GM11168 (cell line): ENCODE measurements around the gene BTRC.
"Not testable (repeated sequence)": the region's sequence is repeated elsewhere in the genome, so short reads cannot be mapped to it uniquely, and the experiment has no call there.

ENCODE experiments used
- in situ Hi-C: fragments of 300-500 bp; cut with MboI; formaldehyde crosslinking; loops from one replicate; pipeline ENCODE4 v1.12.0; 2022; ENCODE audit warnings: low sequenced_read_pairs; ENCODE audit not compliant: unreplicated experiment

Gene BTRC

DNA sequence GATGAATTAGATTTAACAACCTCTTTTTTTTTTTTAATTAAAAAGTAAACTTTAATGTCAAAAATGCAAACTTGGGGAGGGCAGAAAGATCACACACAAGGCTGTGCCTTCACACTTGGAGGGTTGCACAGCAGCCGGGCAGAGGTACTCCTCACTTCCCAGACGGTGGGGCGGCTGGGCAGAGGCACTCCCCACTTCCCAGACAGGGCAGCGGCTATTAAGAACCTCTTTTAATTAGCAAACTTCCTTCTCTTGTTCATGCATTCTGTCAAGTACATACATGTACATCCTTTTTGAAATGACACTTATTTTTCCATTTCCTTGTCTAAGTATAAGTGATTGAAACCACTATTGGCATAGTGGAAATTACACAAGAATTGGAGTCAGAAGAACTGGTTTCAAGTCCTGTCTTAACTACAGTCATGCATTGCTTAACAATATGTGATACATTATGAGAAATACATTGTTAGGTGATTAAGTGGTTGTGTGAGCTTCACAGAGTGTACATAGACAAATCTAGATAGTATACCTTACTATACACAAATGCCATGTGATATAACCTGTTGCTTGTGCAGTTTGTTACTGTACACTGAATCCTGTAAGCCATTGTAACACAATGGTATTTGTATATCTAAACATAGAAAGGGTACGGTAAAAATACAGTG, 26.5 kb downstream of the BTRC start:
- in situ Hi-C loops, result no loop called here

DNA sequence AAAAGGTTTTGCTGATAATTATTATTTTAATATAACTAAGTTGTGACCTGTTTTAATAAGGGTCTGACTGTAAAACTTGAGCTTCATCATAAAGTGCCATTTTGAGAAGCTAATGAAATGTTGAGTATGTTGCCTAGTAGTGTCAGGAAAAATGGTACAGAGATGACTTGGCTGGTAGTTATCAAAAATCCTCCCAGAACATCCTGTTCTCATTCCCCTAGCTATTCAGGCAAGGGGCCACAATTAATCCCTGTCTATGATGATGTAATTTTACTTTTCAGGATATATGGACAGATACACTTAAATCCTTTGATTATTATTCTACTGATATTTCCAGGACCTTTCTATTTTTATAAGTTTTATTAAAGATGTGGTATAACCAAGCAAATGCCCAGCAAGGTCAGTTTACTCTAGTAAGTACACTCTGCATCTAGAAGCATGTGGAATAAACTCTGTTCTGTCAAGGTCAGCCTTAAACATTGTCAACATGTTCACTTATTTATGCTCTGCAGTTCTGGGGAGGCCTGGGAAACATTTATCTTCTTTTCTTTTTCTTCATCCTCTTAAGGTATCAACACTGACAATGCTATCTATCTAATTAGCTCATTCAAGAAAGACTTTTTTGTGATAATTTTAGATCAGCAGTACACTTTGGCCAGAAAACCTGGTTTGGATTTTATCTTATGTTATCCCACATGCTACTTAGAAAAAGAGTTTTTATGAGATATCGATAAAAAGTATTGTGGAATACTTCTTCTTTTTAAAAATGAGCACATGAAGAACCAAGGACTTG, 32.1 kb downstream of the BTRC start:
- in situ Hi-C loops, result no loop called here

GRCh38 chr10:101386659-101387259, 32.8 kb downstream of the BTRC start:
- in situ Hi-C loops, result no loop called here

DNA sequence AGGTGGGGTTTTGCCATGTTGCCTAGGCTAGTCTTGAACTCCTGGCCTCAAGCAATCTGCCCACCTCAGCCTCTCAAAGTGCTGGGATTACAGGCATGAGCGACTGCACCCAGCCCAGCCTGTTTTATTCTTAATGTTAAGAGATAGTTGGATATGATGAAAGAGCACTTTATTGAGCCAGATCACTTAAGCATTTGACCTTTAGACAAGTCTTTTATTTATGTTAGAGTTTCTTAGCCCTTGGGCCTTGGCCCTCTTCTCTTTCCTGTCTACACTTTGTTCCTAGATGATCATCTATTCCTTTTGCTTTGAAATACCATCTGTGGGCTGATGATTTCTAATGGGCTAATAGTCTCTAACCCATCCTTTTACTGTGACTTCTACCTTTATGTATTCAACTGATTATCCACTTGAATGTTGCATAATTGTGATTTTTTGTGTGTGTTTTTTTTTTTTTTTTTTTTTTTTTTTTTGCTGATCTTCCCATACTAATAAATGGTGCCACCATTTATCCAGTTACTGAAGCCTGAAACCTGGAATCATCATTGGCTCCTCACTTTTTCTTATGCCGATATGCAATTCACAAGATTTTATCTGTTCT, 34.8 kb downstream of the BTRC start:
- in situ Hi-C loops, result no loop called here

DNA sequence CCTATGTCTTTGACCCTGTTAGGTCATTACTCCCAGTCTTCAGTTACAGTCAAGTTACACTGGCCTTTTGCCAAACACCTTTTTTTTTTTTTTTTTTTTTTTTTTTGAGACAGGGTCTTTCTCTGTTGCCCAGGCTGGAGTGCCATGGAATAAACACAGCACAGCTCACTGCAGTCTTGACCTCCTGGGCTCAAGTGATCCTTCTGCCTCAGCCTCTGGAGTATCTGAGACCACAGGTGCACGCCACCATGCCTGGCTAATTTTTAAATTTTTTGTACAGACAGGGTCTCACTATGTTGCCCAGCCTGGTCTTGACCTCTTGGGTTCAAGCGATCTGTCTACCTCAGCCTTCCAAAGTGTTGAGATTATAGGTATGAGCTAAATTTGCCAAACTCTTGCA, 35.6 kb downstream of the BTRC start:
- in situ Hi-C loops, result not testable (repeated sequence)

DNA sequence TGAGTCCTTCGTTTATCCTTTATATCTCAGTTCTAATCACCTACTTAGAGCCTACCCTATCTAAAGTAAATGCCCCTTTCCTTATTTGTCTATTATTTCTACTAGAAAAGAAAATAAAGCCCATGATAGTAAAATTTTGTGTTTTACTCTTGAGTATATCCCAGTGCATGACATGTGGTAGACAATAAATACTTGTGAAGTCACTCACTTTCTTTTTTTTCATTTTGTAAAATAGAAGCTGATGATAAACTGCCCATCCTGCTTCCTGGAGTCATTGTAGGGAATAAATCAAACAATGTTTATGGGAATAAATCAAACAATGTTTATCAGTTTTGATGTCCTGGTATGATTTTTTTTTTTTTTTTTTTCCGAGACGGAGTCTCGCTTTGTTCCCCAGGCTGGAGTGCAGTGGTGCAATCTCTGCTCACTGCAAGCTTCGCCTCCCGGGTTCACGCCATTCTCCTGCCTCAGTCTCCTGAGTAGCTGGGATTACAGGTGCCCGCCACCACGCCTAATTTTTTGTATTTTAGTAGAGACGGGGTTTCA, 36.1 kb downstream of the BTRC start:
- in situ Hi-C loops, result no loop called here

DNA sequence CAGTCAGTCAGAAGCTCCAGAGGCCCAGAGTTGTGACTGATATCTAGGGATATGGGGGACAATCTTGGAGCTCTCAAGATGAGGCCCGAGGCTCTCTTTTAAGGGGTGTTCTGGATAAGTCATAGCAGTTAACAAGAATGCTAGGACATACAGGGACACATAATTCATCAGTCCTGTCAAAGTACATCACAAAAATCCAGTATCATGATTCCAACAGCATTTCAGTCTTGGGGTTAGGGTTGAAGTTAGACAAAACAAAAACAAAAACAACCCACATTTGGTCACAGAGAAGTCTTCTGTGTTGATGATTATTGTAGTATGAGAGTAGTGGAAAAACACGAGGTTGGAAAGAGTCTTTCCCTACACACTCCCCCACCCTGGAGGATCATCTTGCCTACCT, 39.4 kb downstream of the BTRC start:
- in situ Hi-C loops, result no loop called here

GRCh38 chr10:101394524-101395133, 40.7 kb downstream of the BTRC start:
- in situ Hi-C loops, result no loop called here

DNA sequence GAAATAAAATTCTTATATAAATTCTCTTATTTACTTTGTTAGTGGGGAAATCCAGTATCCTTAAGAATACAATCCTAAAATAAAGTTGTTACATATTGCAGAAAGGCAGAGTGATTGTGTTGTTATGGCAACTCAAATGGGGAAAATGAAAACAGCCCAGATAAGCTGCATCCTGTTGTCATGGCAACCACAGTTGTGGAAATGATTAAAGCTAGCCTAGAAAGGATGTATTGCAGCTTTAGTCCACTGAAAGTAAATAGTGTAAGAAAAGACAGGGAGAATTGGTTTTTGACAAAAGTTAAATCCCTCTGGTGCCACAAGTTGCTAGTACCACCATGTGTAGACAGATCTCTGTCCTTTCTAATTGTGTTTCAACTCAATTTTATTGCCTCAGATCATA, 43.2 kb downstream of the BTRC start:
- in situ Hi-C loops, result no loop called here

DNA sequence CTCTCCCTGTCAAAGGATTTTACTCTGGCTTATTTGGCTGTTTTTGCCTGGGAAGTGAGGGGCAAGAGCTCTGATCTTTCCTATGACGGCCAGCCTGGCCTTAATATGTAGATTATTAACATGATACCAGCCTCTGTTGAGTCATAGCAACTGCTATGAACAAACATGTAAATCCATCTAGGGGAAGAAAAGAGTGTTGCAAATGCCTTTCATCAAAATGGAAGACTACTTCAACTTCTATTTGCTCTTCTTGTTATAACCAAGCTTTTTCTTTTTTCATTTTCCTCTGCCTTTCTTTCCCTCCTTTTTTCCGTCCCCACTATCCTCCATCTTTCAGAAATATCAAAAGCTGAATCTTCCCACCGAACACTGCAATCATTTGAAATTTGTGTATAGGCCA, 46.6 kb downstream of the BTRC start:
- in situ Hi-C loops, result no loop called here

DNA sequence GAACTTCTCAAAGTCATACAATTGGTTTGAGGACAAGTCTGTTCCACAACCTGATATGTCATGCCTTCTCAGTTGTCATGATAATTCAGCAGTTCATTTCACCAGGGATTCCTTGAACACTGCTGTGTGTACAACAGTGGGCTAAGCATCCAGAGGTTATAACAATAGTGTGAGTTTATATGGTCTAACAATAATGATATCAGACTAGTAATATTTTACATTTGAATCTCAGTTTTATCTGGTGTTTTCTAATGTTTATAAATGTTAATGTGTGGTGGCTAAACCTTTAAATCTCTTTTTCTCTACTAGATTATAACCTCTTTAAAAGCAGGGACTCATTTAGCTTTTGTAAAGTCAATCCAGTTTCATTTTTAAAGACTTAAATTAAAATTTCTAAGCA, 48.7 kb downstream of the BTRC start:
- in situ Hi-C loops, result no loop called here

DNA sequence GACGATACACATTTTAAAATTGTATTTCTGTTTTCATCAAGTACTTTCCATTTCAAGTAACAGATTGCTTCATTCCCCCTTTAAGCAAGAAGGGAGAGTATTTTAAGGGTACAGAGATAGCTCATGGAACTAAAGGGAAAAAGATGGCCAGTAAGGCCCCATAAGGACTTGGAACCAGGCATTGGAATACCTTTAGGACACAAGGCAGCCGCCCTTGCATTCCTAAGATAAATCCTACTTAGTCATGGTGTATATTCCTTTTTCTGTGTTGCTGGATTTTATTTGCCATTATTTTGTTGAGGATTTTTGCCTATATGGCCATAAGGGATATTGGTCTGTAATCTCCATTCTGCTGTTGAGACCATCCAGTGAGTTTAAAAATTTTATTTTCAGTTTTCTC, 49.2 kb downstream of the BTRC start:
- in situ Hi-C loops, result no loop called here

- in situ Hi-C loops, result no loop called here
These were observed 51.0 kb downstream of the BTRC start for GRCh38 chr10:101405001-101405400.

- in situ Hi-C loops, result no loop called here
These were observed 57.6 kb downstream of the BTRC start for GRCh38 chr10:101411598-101411997.

- in situ Hi-C loops, result no loop called here
These were observed 60.1 kb downstream of the BTRC start for GRCh38 chr10:101414034-101414433.

GRCh38 chr10:101415884-101416283, 61.9 kb downstream of the BTRC start:
- in situ Hi-C loops, result no loop called here

- in situ Hi-C loops, result not testable (repeated sequence)
These were observed 68.0 kb downstream of the BTRC start for GRCh38 chr10:101421967-101422366.

DNA sequence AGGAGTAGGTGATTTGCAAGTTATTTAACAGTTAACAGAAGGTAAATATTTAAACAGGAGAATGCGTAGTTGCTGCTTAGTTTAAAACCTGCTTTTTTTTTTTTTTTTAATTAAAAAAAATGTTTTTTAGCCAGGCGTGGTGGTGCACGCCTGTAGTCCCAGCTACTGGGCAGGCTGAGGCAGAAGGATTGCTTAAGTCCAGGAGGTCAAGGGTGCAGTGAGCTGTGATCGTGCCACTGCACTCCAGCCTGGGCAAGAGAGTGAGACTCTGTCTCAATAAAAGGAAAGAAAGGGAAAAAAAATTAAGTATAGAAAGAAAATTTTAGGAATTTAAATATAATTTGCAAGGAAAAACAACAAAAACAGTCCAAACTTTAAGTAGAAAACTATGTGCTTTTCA, 71.6 kb downstream of the BTRC start:
- in situ Hi-C loops, result no loop called here

DNA sequence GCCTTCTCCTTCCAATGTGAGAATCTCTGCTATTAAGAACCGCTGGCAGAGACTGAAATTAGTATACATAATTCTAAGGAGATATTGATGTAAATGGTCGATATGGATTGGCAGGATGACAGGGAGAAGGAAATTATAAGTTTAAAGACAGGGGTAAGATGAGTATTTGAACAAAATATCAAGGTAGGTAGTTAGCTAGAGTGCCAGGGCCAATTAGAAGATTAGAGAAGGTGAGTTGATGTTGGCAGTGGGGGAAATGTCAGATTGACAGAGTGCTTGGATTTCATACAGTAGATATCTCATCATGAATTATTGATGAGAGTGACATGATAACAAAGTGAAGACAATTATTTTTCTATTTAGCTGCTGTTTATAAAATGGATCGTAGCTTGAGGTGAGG, 74.1 kb downstream of the BTRC start:
- in situ Hi-C loops, result no loop called here

DNA sequence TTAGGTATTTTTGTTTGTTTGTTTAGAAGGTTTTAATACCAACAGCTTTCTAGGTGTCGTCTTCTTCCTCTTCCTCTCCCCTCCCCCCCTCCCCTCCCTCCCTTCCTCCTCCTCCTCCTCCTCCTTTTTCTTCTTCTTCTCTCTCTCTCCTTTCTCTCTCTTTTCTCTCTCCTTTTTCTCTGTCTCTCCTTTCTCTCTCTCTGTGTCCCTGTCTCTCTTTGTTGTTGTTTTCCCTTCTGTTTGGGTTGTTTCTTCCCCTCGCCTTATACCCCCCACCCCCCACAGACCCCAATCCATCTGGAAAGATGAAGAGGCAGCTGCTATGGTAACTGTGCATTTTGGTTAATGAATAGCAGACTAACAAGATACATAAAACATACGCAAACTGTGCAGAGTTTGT, 75.5 kb downstream of the BTRC start:
- in situ Hi-C loops, result no loop called here
